ENCODE results near the gene FKBP9. TPM values are rescaled to one million over a fixed set of nuclear protein-coding genes. Genes with fewer than 3 reads are reported as not detected.
A peak's percentile ranks its signal among the peaks of the same experiment; 100 is the strongest.
"Not testable (repeated sequence)": the region's sequence is repeated elsewhere in the genome, so short reads cannot be mapped to it uniquely, and the experiment has no call there.

FKBP9 gene
- total RNA-seq, 1 experiment from 2014 or later: 11.1 TPM

- peak; percentile 53; the same call in 2 of the 3 replicates for TF ChIP-seq CTCF (conservative IDR thresholded peaks at IDR 0.05)
- H4K91ac ChIP-seq (ENCODE audit: insufficient read length, low read depth, low read length); H3K9ac ChIP-seq (ENCODE audit: extremely low read depth, insufficient read length, low read length); H3K4me1 Mint-ChIP-seq; H3K27me3 ChIP-seq (ENCODE audit: insufficient read depth, low read length); H3K14ac ChIP-seq (ENCODE audit: insufficient read depth, low read length); DNase-seq; H3K23ac ChIP-seq (ENCODE audit: insufficient read length, low read depth, low read length); H3K79me1 ChIP-seq (ENCODE audit: insufficient read depth, low read depth, low read length, poor library complexity, severe bottlenecking); H2BK120ac ChIP-seq (ENCODE audit: low read depth, low read length, poor library complexity, severe bottlenecking); H4K8ac ChIP-seq (replicated peaks; ENCODE audit: insufficient read length, low read depth, low read length); H3K27ac Mint-ChIP-seq; H3K36me3 Mint-ChIP-seq (ENCODE audit: insufficient read depth in 1 of 3, low read depth in 3 of 3); H3K4ac ChIP-seq (ENCODE audit: low read depth, low read length); H2AFZ ChIP-seq (ENCODE audit: low read length); H2AK5ac ChIP-seq (ENCODE audit: insufficient read length, low read length); H3K4me1 ChIP-seq (ENCODE audit: insufficient read depth, low read length); H4K5ac ChIP-seq (ENCODE audit: insufficient read length, low read depth, low read length); H2BK5ac ChIP-seq (ENCODE audit: insufficient read length, low read length); H2BK12ac ChIP-seq (ENCODE audit: insufficient read length, low read depth, low read length); H3K23me2 ChIP-seq (ENCODE audit: insufficient read length, low read depth, low read length, poor library complexity, severe bottlenecking); H4K20me1 ChIP-seq (ENCODE audit: control insufficient read depth, insufficient read depth, insufficient read length); H3K4me2 ChIP-seq (ENCODE audit: insufficient read depth, insufficient read length, low read length); H2BK15ac ChIP-seq (ENCODE audit: low read depth, low read length); H3K27ac ChIP-seq (ENCODE audit: insufficient read length, low read depth, low read length); H3K9me3 ChIP-seq (ENCODE audit: control insufficient read depth, low read depth, low read length); H2BK20ac ChIP-seq (ENCODE audit: low read depth, low read length, poor library complexity, severe bottlenecking); H3K4me3 Mint-ChIP-seq; H3K79me2 ChIP-seq (ENCODE audit: insufficient read depth, low read length); H3K18ac ChIP-seq (ENCODE audit: insufficient read length, low read depth, low read length); H3T11ph ChIP-seq (ENCODE audit: low read length); H3K9me3 Mint-ChIP-seq; H3K56ac ChIP-seq (ENCODE audit: insufficient read length, low read depth, low read length): not testable (repeated sequence)
- no CpG with 5 or more reads among the region's 8 CpGs for WGBS (ENCODE audit: extremely low coverage, insufficient read length, low lambda C conversion rate)
- H3K27me3 Mint-ChIP-seq (ENCODE audit: low read depth): peaks cover 41% of the 10 kb centered on the region
These were observed 7.4 kb downstream of the FKBP9 start for GRCh38 chr7:32964461-32965159.

DNA sequence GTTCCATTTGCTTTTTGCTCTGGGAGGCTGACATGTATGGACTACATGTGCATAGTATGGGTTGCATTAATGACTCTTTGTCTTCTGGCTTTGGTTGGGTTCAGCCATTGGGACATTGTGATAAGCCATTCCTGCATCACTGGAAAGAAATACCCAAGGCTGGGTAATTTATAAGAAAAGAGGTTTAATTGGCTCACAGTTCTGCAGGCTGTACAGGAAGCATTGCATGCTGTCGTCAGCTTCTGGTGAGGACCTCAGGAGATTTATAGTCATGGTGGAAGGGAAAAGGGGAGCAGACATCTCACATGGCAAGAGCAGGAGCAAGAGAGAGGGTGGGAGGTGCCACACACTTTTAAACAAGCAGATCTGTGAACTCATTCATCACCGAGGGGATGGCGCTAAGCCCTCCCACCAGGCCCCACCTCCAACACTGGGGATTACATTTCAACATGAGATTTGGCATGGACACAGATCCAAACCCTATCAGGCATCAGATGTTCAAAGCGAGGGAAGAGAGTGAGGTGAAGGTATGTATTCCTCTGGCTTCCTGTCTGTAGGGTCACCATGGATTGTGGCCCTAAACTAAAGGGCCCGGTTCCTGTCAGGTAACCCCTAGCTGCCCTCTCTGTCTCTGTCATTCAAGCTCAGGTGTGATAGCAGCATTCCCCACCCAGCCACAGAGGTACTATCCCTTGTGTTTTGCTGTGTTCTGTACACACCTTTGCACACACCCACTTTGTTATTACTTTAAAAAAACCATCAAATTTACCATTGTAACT, 9.4 kb downstream of the FKBP9 start:
- not testable (repeated sequence) for H3K79me2 ChIP-seq (ENCODE audit: insufficient read depth, low read length); H3K18ac ChIP-seq (ENCODE audit: insufficient read length, low read depth, low read length); H3K9ac ChIP-seq (ENCODE audit: extremely low read depth, insufficient read length, low read length); H4K20me1 ChIP-seq (ENCODE audit: control insufficient read depth, insufficient read depth, insufficient read length); H3K27ac ChIP-seq (ENCODE audit: insufficient read length, low read depth, low read length); H3K9me3 ChIP-seq (ENCODE audit: control insufficient read depth, low read depth, low read length); H2BK20ac ChIP-seq (ENCODE audit: low read depth, low read length, poor library complexity, severe bottlenecking); H3K79me1 ChIP-seq (ENCODE audit: insufficient read depth, low read depth, low read length, poor library complexity, severe bottlenecking); H3K4me1 ChIP-seq (ENCODE audit: insufficient read depth, low read length); H2BK15ac ChIP-seq (ENCODE audit: low read depth, low read length); H3K4me1 Mint-ChIP-seq; H2BK5ac ChIP-seq (ENCODE audit: insufficient read length, low read length); H3T11ph ChIP-seq (ENCODE audit: low read length); H4K5ac ChIP-seq (ENCODE audit: insufficient read length, low read depth, low read length); H3K36me3 Mint-ChIP-seq (ENCODE audit: insufficient read depth in 1 of 3, low read depth in 3 of 3); H2BK12ac ChIP-seq (ENCODE audit: insufficient read length, low read depth, low read length); H3K27me3 ChIP-seq (ENCODE audit: insufficient read depth, low read length); H3K27ac Mint-ChIP-seq; H2BK120ac ChIP-seq (ENCODE audit: low read depth, low read length, poor library complexity, severe bottlenecking); H3K4ac ChIP-seq (ENCODE audit: low read depth, low read length); H4K8ac ChIP-seq (replicated peaks; ENCODE audit: insufficient read length, low read depth, low read length); H3K4me3 Mint-ChIP-seq; H3K23ac ChIP-seq (ENCODE audit: insufficient read length, low read depth, low read length); H3K23me2 ChIP-seq (ENCODE audit: insufficient read length, low read depth, low read length, poor library complexity, severe bottlenecking); DNase-seq; H3K56ac ChIP-seq (ENCODE audit: insufficient read length, low read depth, low read length); H2AFZ ChIP-seq (ENCODE audit: low read length); H3K14ac ChIP-seq (ENCODE audit: insufficient read depth, low read length); H4K91ac ChIP-seq (ENCODE audit: insufficient read length, low read depth, low read length); H3K4me2 ChIP-seq (ENCODE audit: insufficient read depth, insufficient read length, low read length); H2AK5ac ChIP-seq (ENCODE audit: insufficient read length, low read length); H3K9me3 Mint-ChIP-seq
- H3K27me3 Mint-ChIP-seq (ENCODE audit: low read depth): peaks cover 26% of the 10 kb centered on the region
- WGBS (ENCODE audit: extremely low coverage, insufficient read length, low lambda C conversion rate): no CpG with 5 or more reads among the region's 5 CpGs

Measured in H9 (cell line).